Activated T-cell treated with anti-CD3 and anti-CD28 coated beads, Interleukin-2, amount 50 U/mL, for 1 hour (primary cell): ENCODE measurements around the gene CDCA3.
"Not testable (repeated sequence)": the region's sequence is repeated elsewhere in the genome, so short reads cannot be mapped to it uniquely, and the experiment has no call there.

Source experiments
- DNase-seq: peaks from one replicate; pipeline ENCODE4 v3.0.0-alpha.2; 2020

The CDCA3 gene

GRCh38 chr12:6851153-6851920, at the start of gene CDCA3:
Gene CDCA3, minus strand, starts transcription at chr12:6851286. Its CDS starts 334 bp downstream, at chr12:6850952.
- peak; percentile 84 for DNase-seq

GRCh38 chr12:6899837-6900519, 48.9 kb upstream of the CDCA3 start:
- DNase-seq: no peak

GRCh38 chr12:6899427-6899826, 48.3 kb upstream of the CDCA3 start:
- no peak for DNase-seq

GRCh38 chr12:6896846-6897435, 45.9 kb upstream of the CDCA3 start:
- DNase-seq: no peak

GRCh38 chr12:6894321-6894720, 43.2 kb upstream of the CDCA3 start:
- no peak for DNase-seq

- not testable (repeated sequence) for DNase-seq
Observed at GRCh38 chr12:6892683-6893082, 41.6 kb upstream of the CDCA3 start.

GRCh38 chr12:6891646-6892001, 40.5 kb upstream of the CDCA3 start:
- no peak for DNase-seq

- peak; percentile 98 for DNase-seq
Observed at GRCh38 chr12:6890789-6891645, 39.9 kb upstream of the CDCA3 start.

- not testable (repeated sequence) for DNase-seq
Observed at GRCh38 chr12:6889775-6890573, 38.9 kb upstream of the CDCA3 start.

GRCh38 chr12:6888794-6889193, 37.7 kb upstream of the CDCA3 start:
- DNase-seq: not testable (repeated sequence)

GRCh38 chr12:6888360-6888759, 37.3 kb upstream of the CDCA3 start:
- DNase-seq: no peak

- no peak for DNase-seq
Observed at GRCh38 chr12:6887460-6887859, 36.4 kb upstream of the CDCA3 start.

- not testable (repeated sequence) for DNase-seq
Observed at GRCh38 chr12:6886206-6886999, 35.3 kb upstream of the CDCA3 start.

GRCh38 chr12:6884539-6884938, 33.5 kb upstream of the CDCA3 start:
- no peak for DNase-seq

- no peak for DNase-seq
Observed at GRCh38 chr12:6883683-6884082, 32.6 kb upstream of the CDCA3 start.

GRCh38 chr12:6883252-6883651, 32.2 kb upstream of the CDCA3 start:
- DNase-seq: no peak

- DNase-seq: not testable (repeated sequence)
Observed at GRCh38 chr12:6879824-6880223, 28.7 kb upstream of the CDCA3 start.

- DNase-seq: not testable (repeated sequence)
Observed at GRCh38 chr12:6874015-6874368, 22.9 kb upstream of the CDCA3 start.

GRCh38 chr12:6873094-6874014, 22.3 kb upstream of the CDCA3 start, which contains the start of gene SPSB2:
Gene SPSB2, minus strand, starts transcription at chr12:6873303. Its CDS starts 402 bp downstream, at chr12:6872901.
- DNase-seq: peak; percentile 99
